BLaER1 treated with 17β-estradiol and CSF1 and Interleukin-3, amounts not matched to agents 10 nM and 100 nM (cell line): ENCODE data around the gene MDM1.
A peak's percentile ranks its signal among the peaks of the same experiment; 100 is the strongest.

ENCODE experiments used
- H3K27ac ChIP-seq, 11 experiments: shearing (Covaris generic); formaldehyde crosslinking; 2 replicates each; pipeline ENCODE4 v1.8.1; 2022
- H3K27me3 ChIP-seq, 11 experiments: shearing (Covaris generic); formaldehyde crosslinking; 2 replicates each; pipeline ENCODE4 v1.8.1; 2022
- H3K36me3 ChIP-seq, 11 experiments: shearing (Covaris generic); formaldehyde crosslinking; 2 replicates each; pipeline ENCODE4 v1.8.1; 2022
- H3K4me1 ChIP-seq, 10 experiments: shearing (Covaris generic); formaldehyde crosslinking; 2 replicates each; pipeline ENCODE4 v1.8.1; 2022
- H3K4me2 ChIP-seq, 11 experiments: shearing (Covaris generic); formaldehyde crosslinking; 2 replicates each; pipeline ENCODE4 v1.8.1; 2022
- H3K4me3 ChIP-seq, 10 experiments: shearing (Covaris generic); formaldehyde crosslinking; 2 replicates each; pipeline ENCODE4 v1.8.1; 2022
- H3K9ac ChIP-seq, 11 experiments: shearing (Covaris generic); formaldehyde crosslinking; 2 replicates each; pipeline ENCODE4 v1.8.1; 2022
- H3K9me3 ChIP-seq, 11 experiments: shearing (Covaris generic); formaldehyde crosslinking; replicated peaks in 1 of 11; 2 replicates each; pipeline ENCODE4 v1.8.1; 2022
- H4K20me1 ChIP-seq, 11 experiments: shearing (Covaris generic); formaldehyde crosslinking; 2 replicates each; pipeline ENCODE4 v1.8.1; 2022
- Cebpa-rat ChIP-seq, 11 experiments: shearing (Covaris generic); IDR thresholded peaks; 2 replicates each; pipeline ENCODE4 v1.8.1; 2022

Gene MDM1

GRCh38 chr12:68359674-68360073, 27.5 kb upstream of the MDM1 start:
- Histone ChIP-seq H3K9me3 (no peaks in the 10 kb centered on the region), H3K4me1 (peaks cover 32 to 85% (median 36%) of the 10 kb centered on the region in 10 experiments), H4K20me1 (no peaks in the 10 kb centered on the region), H3K9ac (peak overlapping the region in 7 of 11 experiments; percentile 13 to 93 (median 63); a peak in 15 of 22 replicates), H3K4me3 (peak overlapping the region in 1 of 10 experiments; percentile 6; a peak in 1 of 20 replicates), H3K27ac (peak overlapping the region; percentile 47 to 98 (median 67)), H3K27me3 (no peaks in the 10 kb centered on the region), H3K4me2 (peak overlapping the region; percentile 41 to 89 (median 63); a peak in 21 of 22 replicates), H3K36me3 (no peaks in the 10 kb centered on the region)
- TF ChIP-seq Cebpa-rat (IDR thresholded peaks at IDR 0.05): peak in 5 of 11 experiments; percentile 31 to 84 (median 54); a peak in 5 of 22 replicates

- Histone ChIP-seq H3K9me3 (no peaks in the 10 kb centered on the region), H3K27ac (peak overlapping the region; percentile 47 to 98 (median 67))
- no peak for TF ChIP-seq Cebpa-rat (IDR thresholded peaks at IDR 0.05)
These were observed 26.6 kb upstream of the MDM1 start for GRCh38 chr12:68358532-68359485.

DNA sequence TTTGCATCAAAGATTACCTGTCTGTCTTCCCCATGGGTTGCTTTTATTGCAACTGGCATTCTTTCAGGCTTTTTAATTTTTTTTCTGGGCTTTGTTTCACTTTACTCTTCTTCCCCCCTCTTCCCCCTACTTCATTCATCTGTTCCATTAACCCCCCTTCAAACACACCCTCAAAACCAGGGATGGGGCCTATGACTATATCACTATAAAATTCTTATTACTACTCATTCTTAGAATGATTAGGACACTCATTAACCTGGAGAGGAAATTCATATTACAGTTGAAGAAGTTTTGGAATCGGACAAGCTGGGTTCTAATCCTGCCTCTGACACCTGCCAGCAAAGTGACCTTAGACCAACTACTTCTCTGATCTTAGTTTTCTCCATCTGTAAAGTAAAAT, 24.8 kb upstream of the MDM1 start:
- H4K20me1 ChIP-seq: no peaks in the 10 kb centered on the region
- peak overlapping the region in 2 of 11 experiments; percentile 89; a peak in 5 of 22 replicates for H3K4me2 ChIP-seq
- H3K4me1 ChIP-seq: peaks cover 19 to 59% (median 21%) of the 10 kb centered on the region in 10 experiments
- no peak overlapping the region for H3K9ac ChIP-seq
- H3K9me3 ChIP-seq: no peaks in the 10 kb centered on the region
- peak overlapping the region in 2 of 11 experiments; percentile 93 to 98; a peak in 4 of 22 replicates for H3K27ac ChIP-seq
- no peaks in the 10 kb centered on the region for H3K36me3 ChIP-seq
- no peak overlapping the region for H3K4me3 ChIP-seq
- TF ChIP-seq Cebpa-rat (IDR thresholded peaks at IDR 0.05): no peak
- no peaks in the 10 kb centered on the region for H3K27me3 ChIP-seq

More at GRCh38 chr12:68358532-68359485, 26.6 kb upstream of the MDM1 start:
- Histone ChIP-seq H3K4me3 (no peak overlapping the region; a peak in 1 of 20 replicates), H3K27me3 (no peaks in the 10 kb centered on the region), H3K36me3 (no peaks in the 10 kb centered on the region), H3K4me2 (peak overlapping the region; percentile 41 to 89 (median 63)), H3K9ac (peak overlapping the region in 10 of 11 experiments; percentile 16 to 93 (median 57); a peak in 19 of 22 replicates), H3K4me1 (peaks cover 24 to 77% (median 28%) of the 10 kb centered on the region in 10 experiments), H4K20me1 (no peaks in the 10 kb centered on the region)

DNA sequence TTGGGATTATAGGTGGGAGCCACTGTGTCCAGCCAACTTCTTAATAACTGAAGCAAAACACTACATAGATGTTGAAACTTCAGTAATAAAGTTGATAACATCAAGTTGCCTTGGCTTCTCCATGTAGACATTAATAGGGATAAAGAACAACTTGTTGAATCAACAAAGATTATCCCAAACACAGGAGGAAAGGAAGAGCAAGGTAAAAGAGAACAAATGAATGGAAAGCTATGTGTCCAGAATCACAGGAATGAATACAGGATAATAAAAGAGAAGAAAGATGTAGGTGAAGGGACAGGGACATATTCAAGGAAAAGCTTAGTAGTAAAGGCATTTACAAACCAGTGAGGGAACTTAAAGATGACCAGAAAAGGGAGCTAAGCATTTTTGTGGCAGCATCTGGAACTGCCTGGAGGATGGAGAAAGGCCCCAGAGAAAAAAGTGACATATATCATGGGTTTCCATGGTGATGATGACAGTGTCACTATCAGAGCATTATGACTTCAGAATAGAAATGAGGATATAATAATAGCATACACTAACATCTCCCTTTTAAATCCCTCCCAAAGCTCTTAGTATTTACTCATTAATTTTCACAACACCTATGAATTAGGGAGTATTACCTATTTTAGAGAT, 24.0 kb upstream of the MDM1 start:
- no peak overlapping the region for H3K4me3 ChIP-seq
- peak overlapping the region in 2 of 11 experiments; percentile 89; a peak in 5 of 22 replicates for H3K4me2 ChIP-seq
- peaks cover 19 to 50% (median 21%) of the 10 kb centered on the region in 10 experiments for H3K4me1 ChIP-seq
- no peaks in the 10 kb centered on the region for H3K27me3 ChIP-seq
- peak overlapping the region in 2 of 11 experiments; percentile 7 to 98; a peak in 1 of 22 replicates for H3K27ac ChIP-seq
- H3K36me3 ChIP-seq: no peaks in the 10 kb centered on the region
- no peak for TF ChIP-seq Cebpa-rat (IDR thresholded peaks at IDR 0.05)
- H3K9ac ChIP-seq: no peak overlapping the region
- no peaks in the 10 kb centered on the region for H3K9me3 ChIP-seq
- H4K20me1 ChIP-seq: no peaks in the 10 kb centered on the region

- no peaks in the 10 kb centered on the region for H3K36me3 ChIP-seq
- H3K27me3 ChIP-seq: no peaks in the 10 kb centered on the region
- H3K9ac ChIP-seq: no peak overlapping the region
- H3K4me1 ChIP-seq: peaks cover 17 to 39% (median 19%) of the 10 kb centered on the region in 10 experiments
- H3K4me2 ChIP-seq: no peak overlapping the region
- no peak overlapping the region for H3K4me3 ChIP-seq
- no peak overlapping the region for H3K27ac ChIP-seq
- TF ChIP-seq Cebpa-rat (IDR thresholded peaks at IDR 0.05): no peak
- H4K20me1 ChIP-seq: no peaks in the 10 kb centered on the region
- H3K9me3 ChIP-seq: no peaks in the 10 kb centered on the region
These were observed 22.9 kb upstream of the MDM1 start for GRCh38 chr12:68354977-68355541.

DNA sequence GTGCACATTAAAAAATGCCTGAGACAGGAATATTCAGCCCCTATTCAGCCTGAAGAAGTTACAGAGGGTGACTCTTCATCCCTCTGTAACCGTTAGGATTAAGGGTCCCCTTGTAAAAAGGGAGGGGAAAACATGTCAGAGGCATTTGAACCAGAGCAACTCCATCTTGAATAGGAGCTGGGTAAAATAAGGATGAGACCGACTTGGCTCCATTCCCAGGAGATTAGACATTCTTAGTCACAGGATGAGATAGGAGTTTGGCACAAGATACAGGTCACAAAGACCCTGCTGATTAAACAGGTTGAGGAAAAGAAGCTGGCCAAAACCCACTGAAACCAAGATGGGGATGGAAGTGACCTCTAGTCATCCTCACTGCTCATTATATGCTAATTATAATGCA, 19.9 kb upstream of the MDM1 start:
- H3K9ac ChIP-seq: no peak overlapping the region
- no peaks in the 10 kb centered on the region for H3K9me3 ChIP-seq
- peaks cover 0 to 14% (median 0%) of the 10 kb centered on the region in 10 experiments; a peak in 9 of 20 replicates for H3K4me1 ChIP-seq
- no peaks in the 10 kb centered on the region for H4K20me1 ChIP-seq
- H3K4me2 ChIP-seq: no peak overlapping the region
- no peak overlapping the region for H3K27ac ChIP-seq
- H3K36me3 ChIP-seq: no peaks in the 10 kb centered on the region
- TF ChIP-seq Cebpa-rat (IDR thresholded peaks at IDR 0.05): no peak
- H3K4me3 ChIP-seq: no peak overlapping the region
- no peaks in the 10 kb centered on the region for H3K27me3 ChIP-seq

- no peak overlapping the region for H3K4me3 ChIP-seq
- no peaks in the 10 kb centered on the region for H4K20me1 ChIP-seq
- no peaks in the 10 kb centered on the region for H3K9me3 ChIP-seq
- peaks cover 0 to 3% (median under 1%) of the 10 kb centered on the region in 10 experiments; a peak in 7 of 20 replicates for H3K4me1 ChIP-seq
- H3K36me3 ChIP-seq: no peaks in the 10 kb centered on the region
- H3K4me2 ChIP-seq: no peak overlapping the region
- TF ChIP-seq Cebpa-rat (IDR thresholded peaks at IDR 0.05): no peak
- H3K9ac ChIP-seq: no peak overlapping the region
- no peaks in the 10 kb centered on the region for H3K27me3 ChIP-seq
- H3K27ac ChIP-seq: no peak overlapping the region
These were observed 18.6 kb upstream of the MDM1 start for GRCh38 chr12:68350753-68351152.

GRCh38 chr12:68349921-68350606, 17.9 kb upstream of the MDM1 start:
- no peak overlapping the region for H3K4me3 ChIP-seq
- no peak overlapping the region for H3K27ac ChIP-seq
- no peaks in the 10 kb centered on the region for H3K36me3 ChIP-seq
- H3K27me3 ChIP-seq: no peaks in the 10 kb centered on the region
- no peak overlapping the region for H3K4me2 ChIP-seq
- TF ChIP-seq Cebpa-rat (IDR thresholded peaks at IDR 0.05): no peak
- H3K4me1 ChIP-seq: peaks cover 0 to 7% (median 2%) of the 10 kb centered on the region in 10 experiments; a peak in 6 of 20 replicates
- H3K9ac ChIP-seq: no peak overlapping the region
- no peaks in the 10 kb centered on the region for H4K20me1 ChIP-seq
- H3K9me3 ChIP-seq: no peaks in the 10 kb centered on the region
